H9 (cell line): ENCODE results near the gene SLC24A3. TPM values are rescaled to one million over a fixed set of nuclear protein-coding genes. Genes with fewer than 3 reads are reported as not detected.

Source experiments
- DNase-seq: peaks from one replicate; pipeline ENCODE4 v3.0.0-alpha.2; 2017
- H2AFZ ChIP-seq: one replicate; pipeline ENCODE4 v1.6.1; 2013; ENCODE audit warnings: mild to moderate bottlenecking, low read length, control low read depth, moderate library complexity
- H2AK5ac ChIP-seq: 2 replicates; pipeline ENCODE4 v1.6.1; 2013; ENCODE audit warnings: low read length, control low read depth, mixed read lengths; ENCODE audit not compliant: insufficient read length
- H2BK120ac ChIP-seq: one replicate; pipeline ENCODE4 v1.6.1; 2013; ENCODE audit warnings: low read depth, mild to moderate bottlenecking, low read length, control low read depth, inconsistent platforms; ENCODE audit not compliant: poor library complexity, severe bottlenecking
- H2BK12ac ChIP-seq: 2 replicates; pipeline ENCODE4 v1.6.1; 2013; ENCODE audit warnings: low read length, control low read depth, mixed read lengths, low read depth; ENCODE audit not compliant: insufficient read length
- H2BK15ac ChIP-seq: 2 replicates; pipeline ENCODE4 v1.6.1; 2013; ENCODE audit warnings: low read depth, low read length, control low read depth
- H2BK20ac ChIP-seq: one replicate; pipeline ENCODE4 v1.6.1; 2013; ENCODE audit warnings: low read depth, mild to moderate bottlenecking, low read length, control low read depth, inconsistent platforms; ENCODE audit not compliant: poor library complexity, severe bottlenecking
- H2BK5ac ChIP-seq: 2 replicates; pipeline ENCODE4 v1.6.1; 2013; ENCODE audit warnings: low read length, control low read depth, mixed read lengths; ENCODE audit not compliant: insufficient read length
- H3K14ac ChIP-seq: 2 replicates; pipeline ENCODE4 v1.6.1; 2013; ENCODE audit warnings: low read length, control low read depth; ENCODE audit not compliant: insufficient read depth
- H3K18ac ChIP-seq: 2 replicates; pipeline ENCODE4 v1.6.1; 2013; ENCODE audit warnings: low read depth, mild to moderate bottlenecking, mixed read lengths, low read length, control low read depth; ENCODE audit not compliant: insufficient read length
- H3K23ac ChIP-seq: 2 replicates; pipeline ENCODE4 v1.6.1; 2013; ENCODE audit warnings: low read length, control low read depth, mixed read lengths, low read depth; ENCODE audit not compliant: insufficient read length
- H3K23me2 ChIP-seq: 2 replicates; pipeline ENCODE4 v1.6.1; 2013; ENCODE audit warnings: low read depth, mild to moderate bottlenecking, mixed read lengths, low read length, control low read depth; ENCODE audit not compliant: insufficient read length, poor library complexity, severe bottlenecking
- H3K27ac ChIP-seq: 2 replicates; pipeline ENCODE4 v1.5.1; 2013; ENCODE audit warnings: low read length, control low read depth, mixed read lengths, low read depth; ENCODE audit not compliant: insufficient read length
- H3K27me3 ChIP-seq: 2 replicates; pipeline ENCODE4 v1.6.1; 2013; ENCODE audit warnings: low read length, control low read depth, inconsistent platforms; ENCODE audit not compliant: insufficient read depth
- H3K4ac ChIP-seq: 2 replicates; pipeline ENCODE4 v1.6.1; 2013; ENCODE audit warnings: low read depth, mild to moderate bottlenecking, control low read depth, inconsistent platforms, low read length, moderate library complexity
- H3K4me1 ChIP-seq: 2 replicates; pipeline ENCODE4 v1.6.1; 2013; ENCODE audit warnings: low read length, control low read depth, inconsistent platforms; ENCODE audit not compliant: insufficient read depth
- H3K4me2 ChIP-seq: 2 replicates; pipeline ENCODE4 v1.6.1; 2013; ENCODE audit warnings: low read length, control low read depth, mixed read lengths; ENCODE audit not compliant: insufficient read length, insufficient read depth
- H3K56ac ChIP-seq: 2 replicates; pipeline ENCODE4 v1.6.1; 2013; ENCODE audit warnings: low read depth, mild to moderate bottlenecking, mixed read lengths, low read length, control low read depth; ENCODE audit not compliant: insufficient read length
- H3K79me1 ChIP-seq: 2 replicates; pipeline ENCODE4 v1.6.1; 2013; ENCODE audit warnings: low read depth, mild to moderate bottlenecking, moderate library complexity, low read length, control low read depth, inconsistent platforms; ENCODE audit not compliant: insufficient read depth, poor library complexity, severe bottlenecking
- H3K79me2 ChIP-seq: 2 replicates; pipeline ENCODE4 v1.6.1; 2013; ENCODE audit warnings: low read length, control low read depth, inconsistent platforms; ENCODE audit not compliant: insufficient read depth
- H3K9ac ChIP-seq: 2 replicates; pipeline ENCODE4 v1.6.1; 2013; ENCODE audit warnings: low read length, control low read depth, mixed read lengths; ENCODE audit not compliant: insufficient read length; ENCODE audit errors: extremely low read depth
- H3K9me3 ChIP-seq: one replicate; pipeline ENCODE4 v1.6.1; 2013; ENCODE audit warnings: low read depth, low read length, inconsistent platforms; ENCODE audit not compliant: control insufficient read depth
- H3T11ph ChIP-seq: one replicate; pipeline ENCODE4 v1.6.1; 2013; ENCODE audit warnings: mild to moderate bottlenecking, low read length, control low read depth, inconsistent platforms
- H4K20me1 ChIP-seq: one replicate; pipeline ENCODE4 v1.6.1; 2013; ENCODE audit not compliant: control insufficient read depth, insufficient read length, insufficient read depth
- H4K5ac ChIP-seq: 2 replicates; pipeline ENCODE4 v1.6.1; 2013; ENCODE audit warnings: low read depth, mild to moderate bottlenecking, mixed read lengths, low read length, control low read depth; ENCODE audit not compliant: insufficient read length
- H4K8ac ChIP-seq: replicated peaks from 2 replicates; pipeline ENCODE4 v1.6.1; 2013; ENCODE audit warnings: low read length, control low read depth, mixed read lengths, low read depth; ENCODE audit not compliant: insufficient read length
- H4K91ac ChIP-seq: 2 replicates; pipeline ENCODE4 v1.6.1; 2013; ENCODE audit warnings: low read depth, mild to moderate bottlenecking, moderate library complexity, mixed read lengths, low read length, control low read depth; ENCODE audit not compliant: insufficient read length
- H3K27ac Mint-ChIP-seq, 3 experiments: 2 replicates in 2 of 3; 3 replicates in 1 of 3; pipeline ENCODE4 v1.8.0; 2020 to 2021; ENCODE audit warnings: mixed read lengths in 3 of 3, mild to moderate bottlenecking in 1 of 3, moderate library complexity in 1 of 3
- H3K27me3 Mint-ChIP-seq: 2 replicates; pipeline ENCODE4 v1.8.0; 2021; ENCODE audit warnings: low read depth, mild to moderate bottlenecking, moderate library complexity, mixed read lengths
- H3K36me3 Mint-ChIP-seq, 3 experiments: 2 replicates in 2 of 3; 3 replicates in 1 of 3; pipeline ENCODE4 v1.8.0; 2020 to 2021; ENCODE audit warnings: low read depth in 3 of 3, mixed read lengths in 3 of 3; ENCODE audit not compliant: insufficient read depth in 1 of 3
- H3K4me1 Mint-ChIP-seq, 2 experiments: 2 replicates each; pipeline ENCODE4 v1.8.0; 2020; ENCODE audit warnings: mixed read lengths in 2 of 2
- H3K4me3 Mint-ChIP-seq, 2 experiments: 2 replicates in 1 of 2; 3 replicates in 1 of 2; pipeline ENCODE4 v1.8.0; 2020 to 2021; ENCODE audit warnings: mild to moderate bottlenecking in 2 of 2, mixed read lengths in 2 of 2, moderate library complexity in 1 of 2
- H3K9me3 Mint-ChIP-seq, 2 experiments: 2 replicates in 1 of 2; 3 replicates in 1 of 2; pipeline ENCODE4 v1.8.0; 2020; ENCODE audit warnings: mild to moderate bottlenecking in 2 of 2, mixed read lengths in 2 of 2, moderate library complexity in 1 of 2
- WGBS: extraction: QIAGEN DNeasy Blood & Tissue Kit; methylation state at CpG from one replicate; pipeline ENCODE4 v1.1.7; 2013; ENCODE audit warnings: missing lambda C conversion rate, low lambda C conversion rate, mixed read lengths; ENCODE audit not compliant: insufficient read length; ENCODE audit errors: extremely low coverage; 5-methylcytosine and 5-hydroxymethylcytosine counted together
- total RNA-seq: library from RNA; stranded (reverse); gene quantifications from 2 replicates; pipeline ENCODE4 v1.2.1, GENCODE V29; 2021
- TF ChIP-seq, protein P1 (sequence below): fragments of 200-600 bp; sonication (generic); conservative IDR thresholded peaks from 3 replicates; pipeline ENCODE4 v1.8.0; 2021; ENCODE audit warnings: antibody characterized with exemption, mild to moderate bottlenecking

SLC24A3 gene
- total RNA-seq, 1 experiment from 2014 or later: 0.83 TPM

- Mint-ChIP-seq H3K27me3 (peaks cover 2% of the 10 kb centered on the region; the same call in 1 of the 2 replicates), H3K4me1 (no peaks in the 10 kb centered on the region)
Observed at GRCh38 chr20:19725373-19725772, 512.9 kb downstream of the SLC24A3 start.

More at GRCh38 chr20:19725373-19725772, 512.9 kb downstream of the SLC24A3 start:
- no peaks in the 10 kb centered on the region for H4K20me1 ChIP-seq
- no peaks in the 10 kb centered on the region for H3K23me2 ChIP-seq
- H3K4me1 ChIP-seq: no peaks in the 10 kb centered on the region
- H3K23ac ChIP-seq: no peak overlapping the region
- TF ChIP-seq, protein P1, sequence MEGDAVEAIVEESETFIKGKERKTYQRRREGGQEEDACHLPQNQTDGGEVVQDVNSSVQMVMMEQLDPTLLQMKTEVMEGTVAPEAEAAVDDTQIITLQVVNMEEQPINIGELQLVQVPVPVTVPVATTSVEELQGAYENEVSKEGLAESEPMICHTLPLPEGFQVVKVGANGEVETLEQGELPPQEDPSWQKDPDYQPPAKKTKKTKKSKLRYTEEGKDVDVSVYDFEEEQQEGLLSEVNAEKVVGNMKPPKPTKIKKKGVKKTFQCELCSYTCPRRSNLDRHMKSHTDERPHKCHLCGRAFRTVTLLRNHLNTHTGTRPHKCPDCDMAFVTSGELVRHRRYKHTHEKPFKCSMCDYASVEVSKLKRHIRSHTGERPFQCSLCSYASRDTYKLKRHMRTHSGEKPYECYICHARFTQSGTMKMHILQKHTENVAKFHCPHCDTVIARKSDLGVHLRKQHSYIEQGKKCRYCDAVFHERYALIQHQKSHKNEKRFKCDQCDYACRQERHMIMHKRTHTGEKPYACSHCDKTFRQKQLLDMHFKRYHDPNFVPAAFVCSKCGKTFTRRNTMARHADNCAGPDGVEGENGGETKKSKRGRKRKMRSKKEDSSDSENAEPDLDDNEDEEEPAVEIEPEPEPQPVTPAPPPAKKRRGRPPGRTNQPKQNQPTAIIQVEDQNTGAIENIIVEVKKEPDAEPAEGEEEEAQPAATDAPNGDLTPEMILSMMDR: no peak
- no peak overlapping the region for H2BK120ac ChIP-seq
- no peaks in the 10 kb centered on the region for H3K9me3 Mint-ChIP-seq
- no peak overlapping the region for H4K8ac ChIP-seq
- H2BK20ac ChIP-seq: no peak overlapping the region
- H3K36me3 Mint-ChIP-seq: no peaks in the 10 kb centered on the region
- no peak overlapping the region for H2AK5ac ChIP-seq
- no peak overlapping the region for H2BK15ac ChIP-seq
- no peak for DNase-seq
- no peaks in the 10 kb centered on the region for H3K9me3 ChIP-seq
- H3K14ac ChIP-seq: no peak overlapping the region
- no peaks in the 10 kb centered on the region for H3K79me2 ChIP-seq
- H3K4me3 Mint-ChIP-seq: no peak overlapping the region
- no peak overlapping the region for H3K56ac ChIP-seq
- H4K91ac ChIP-seq: no peak overlapping the region
- whole genome bisulfite sequencing: no CpG with 5 or more reads among the region's 4 CpGs
- H3K27me3 ChIP-seq: no peaks in the 10 kb centered on the region
- no peak overlapping the region for H3K9ac ChIP-seq
- no peak overlapping the region for H2BK12ac ChIP-seq
- no peak overlapping the region for H3K4me2 ChIP-seq
- H3K79me1 ChIP-seq: no peaks in the 10 kb centered on the region
- no peak overlapping the region for H2BK5ac ChIP-seq
- H3K4ac ChIP-seq: no peak overlapping the region
- H4K5ac ChIP-seq: no peak overlapping the region
- H3K27ac Mint-ChIP-seq: no peak overlapping the region
- no peak overlapping the region for H3K18ac ChIP-seq
- H2AFZ ChIP-seq: no peak overlapping the region
- H3T11ph ChIP-seq: no peak overlapping the region
- H3K27ac ChIP-seq: no peak overlapping the region
